PC-9 (cell line): Measurements from ENCODE around the gene ATP12A.

Experiments
- CTCF ChIP-seq: fragments of 200-600 bp; sonication (generic); conservative IDR thresholded peaks from 2 replicates; pipeline ENCODE4 v1.6.1; 2017; ENCODE audit warnings: mixed run types, antibody characterized with exemption, mild to moderate bottlenecking, moderate library complexity
- EZH2 ChIP-seq: fragments of 200-600 bp; sonication (generic); IDR thresholded peaks from 2 replicates; pipeline ENCODE4 v1.8.0; 2017; ENCODE audit warnings: antibody characterized with exemption, low read depth

GRCh38 chr13:24723206-24723605, 43.0 kb downstream of the ATP12A start:
- no peak for TF ChIP-seq EZH2
- no peak for TF ChIP-seq CTCF
